Activated naive CD4-positive, alpha-beta T cell treated with anti-CD3 and anti-CD28 coated beads, Interleukin-2, amount 10 ng/mL, durations not matched to agents 7 days and 5 days (primary cell): ENCODE measurements around the gene TTC9C.

ENCODE experiments used
- CTCF ChIA-PET: fragments of 350-600 bp; sonication (Branson Sonifier 250); formaldehyde crosslinking; loops from one replicate; lab custom pipeline; 2021; ENCODE audit warnings: antibody characterized with exemption; lab: Charles Lee
- DNase-seq: peaks from one replicate; pipeline ENCODE4 v3.0.0-alpha.2; 2020
- H3K27ac Mint-ChIP-seq: one replicate; pipeline ENCODE4 v1.8.0; 2021; ENCODE audit warnings: mild to moderate bottlenecking, moderate library complexity, mixed read lengths
- H3K27me3 Mint-ChIP-seq: one replicate; pipeline ENCODE4 v1.8.0; 2021; ENCODE audit warnings: mild to moderate bottlenecking, mixed read lengths
- H3K36me3 Mint-ChIP-seq: one replicate; pipeline ENCODE4 v1.8.0; 2021; ENCODE audit warnings: mixed read lengths
- H3K4me1 Mint-ChIP-seq: one replicate; pipeline ENCODE4 v1.8.0; 2021; ENCODE audit warnings: mixed read lengths
- H3K4me3 Mint-ChIP-seq: one replicate; pipeline ENCODE4 v1.8.0; 2021; ENCODE audit warnings: mild to moderate bottlenecking, moderate library complexity, mixed read lengths
- H3K9me3 Mint-ChIP-seq: one replicate; pipeline ENCODE4 v1.8.0; 2021; ENCODE audit warnings: mixed read lengths

Gene TTC9C

GRCh38 chr11:62775646-62776045 lies 47.4 kb downstream of the TTC9C start:
- H3K9me3 Mint-ChIP-seq = no peaks in the 10 kb centered on the region
- peaks cover 27% of the 10 kb centered on the region for H3K4me1 Mint-ChIP-seq

GRCh38 chr11:62777389-62777788 lies 49.1 kb downstream of the TTC9C start:
- H3K36me3 Mint-ChIP-seq = peaks cover 24% of the 10 kb centered on the region
- no peaks in the 10 kb centered on the region for H3K27me3 Mint-ChIP-seq
- CTCF ChIA-PET = interaction anchor here (10.4 kb wide), 1 partner anchor 9 kb away, joined by 65 read pairs; the partner anchor contains the start of gene TMEM179B
- no peak for DNase-seq
- H3K4me3 Mint-ChIP-seq = no peak overlapping the region
- no peak overlapping the region for H3K27ac Mint-ChIP-seq
- H3K4me1 Mint-ChIP-seq = peaks cover 14% of the 10 kb centered on the region
- H3K9me3 Mint-ChIP-seq = no peaks in the 10 kb centered on the region

More at GRCh38 chr11:62775646-62776045, 47.4 kb downstream of the TTC9C start:
- no peak for DNase-seq
- H3K4me3 Mint-ChIP-seq = no peak overlapping the region
- no peaks in the 10 kb centered on the region for H3K27me3 Mint-ChIP-seq
- peaks cover 24% of the 10 kb centered on the region for H3K36me3 Mint-ChIP-seq
- no peak overlapping the region for H3K27ac Mint-ChIP-seq
- CTCF ChIA-PET = interaction anchor here (1.6 to 10.4 kb wide), 2 partner anchors 11 to 48 kb away, joined by 4 to 65 read pairs; partner anchors contain the start of genes HNRNPUL2 and TMEM179B

- Mint-ChIP-seq H3K4me3 (no peak overlapping the region), H3K27ac (no peak overlapping the region), H3K36me3 (peaks cover 31% of the 10 kb centered on the region), H3K9me3 (no peaks in the 10 kb centered on the region), H3K4me1 (peaks cover 13% of the 10 kb centered on the region), H3K27me3 (no peaks in the 10 kb centered on the region)
- CTCF ChIA-PET = interaction anchor here (1.0 to 10.4 kb wide), 2 partner anchors 8 to 67 kb away, joined by 3 to 65 read pairs; partner anchors contain the start of gene TMEM179B
- DNase-seq = no peak
These were observed 50.2 kb downstream of the TTC9C start for GRCh38 chr11:62778441-62778840.

- CTCF ChIA-PET = no interaction called here
- H3K27ac Mint-ChIP-seq = no peak overlapping the region
- no peaks in the 10 kb centered on the region for H3K27me3 Mint-ChIP-seq
- peaks cover 28% of the 10 kb centered on the region for H3K36me3 Mint-ChIP-seq
- H3K4me3 Mint-ChIP-seq = no peak overlapping the region
- H3K4me1 Mint-ChIP-seq = peaks cover 11% of the 10 kb centered on the region
- no peaks in the 10 kb centered on the region for H3K9me3 Mint-ChIP-seq
- no peak for DNase-seq
These were observed 54.5 kb downstream of the TTC9C start for GRCh38 chr11:62782753-62783152.

- Mint-ChIP-seq H3K4me3 (peak overlapping the region; percentile 77), H3K27me3 (no peaks in the 10 kb centered on the region), H3K4me1 (peaks cover 46% of the 10 kb centered on the region), H3K9me3 (no peaks in the 10 kb centered on the region), H3K36me3 (peaks cover 44% of the 10 kb centered on the region), H3K27ac (peak overlapping the region; percentile 85)
- DNase-seq = peak; percentile 90
- CTCF ChIA-PET = interaction anchor here (0.8 to 4.2 kb wide), 35 partner anchors 8 to 192 kb away, joined by 3 to 65 read pairs (median 4); partner anchors contain the start of genes NXF1, POLR2G, SLC3A2 and STX5
These were observed 58.2 kb downstream of the TTC9C start for GRCh38 chr11:62786318-62787004.

- H3K27me3 Mint-ChIP-seq = no peaks in the 10 kb centered on the region
- H3K27ac Mint-ChIP-seq = peak within 1 kb of the TSS; percentile 98
- peak; percentile 99 for DNase-seq
- H3K9me3 Mint-ChIP-seq = no peaks in the 10 kb centered on the region
- H3K36me3 Mint-ChIP-seq = peaks cover 49% of the 10 kb centered on the region
- peaks cover 50% of the 10 kb centered on the region for H3K4me1 Mint-ChIP-seq
- CTCF ChIA-PET = interaction anchor here (0.7 to 4.2 kb wide), 29 partner anchors 10 to 129 kb away, joined by 3 to 65 read pairs (median 4); partner anchors contain the start of genes NXF1, POLR2G, SLC3A2 and STX5
- peak within 1 kb of the TSS; percentile 96 for H3K4me3 Mint-ChIP-seq
These were observed 58.9 kb downstream of the TTC9C start, which contains the start of gene TMEM179B for GRCh38 chr11:62787005-62787759. TSS of gene TMEM179B (plus strand) at chr11:62787402. CDS start at chr11:62787432, 30 bp downstream.
